MM.1S (cell line): ENCODE measurements around the gene FREM1.

Experiments used
- DNase-seq: peaks from one replicate; pipeline ENCODE4 v3.0.0-alpha.2; 2015
- H2AFZ ChIP-seq: fragments of 300-600 bp; sonication (generic); 2 replicates; pipeline ENCODE4 v1.6.0; 2016; ENCODE audit warnings: antibody characterized with exemption, low read length
- H3F3A ChIP-seq: fragments of 300-600 bp; sonication (generic); 2 replicates; pipeline ENCODE4 v1.6.1; 2016; ENCODE audit warnings: mild to moderate bottlenecking, antibody characterized with exemption, low read length, moderate library complexity, mixed read lengths; ENCODE audit not compliant: insufficient read depth
- H3K27ac ChIP-seq: fragments of 300-600 bp; sonication (generic); 2 replicates; pipeline ENCODE4 v1.5.1; 2016; ENCODE audit warnings: mild to moderate bottlenecking, low read length
- H3K27me3 ChIP-seq: fragments of 300-600 bp; sonication (generic); replicated peaks from 2 replicates; pipeline ENCODE4 v1.6.0; 2016; ENCODE audit warnings: low read length; ENCODE audit not compliant: insufficient read depth
- H3K36me3 ChIP-seq: fragments of 300-600 bp; sonication (generic); replicated peaks from 2 replicates; pipeline ENCODE4 v1.6.1; 2016; ENCODE audit warnings: mild to moderate bottlenecking, low read length, mixed read lengths; ENCODE audit not compliant: insufficient read depth
- H3K4me1 ChIP-seq: fragments of 300-600 bp; sonication (generic); 2 replicates; pipeline ENCODE4 v1.6.1; 2016; ENCODE audit warnings: low read length, mixed read lengths
- H3K4me2 ChIP-seq: fragments of 300-600 bp; sonication (generic); 2 replicates; pipeline ENCODE4 v1.6.0; 2016; ENCODE audit warnings: low read depth, low read length
- H3K4me3 ChIP-seq: fragments of 300-600 bp; sonication (generic); 2 replicates; pipeline ENCODE4 v1.5.1; 2016; ENCODE audit warnings: low read length, mixed read lengths
- H3K79me2 ChIP-seq: fragments of 300-600 bp; sonication (generic); 2 replicates; pipeline ENCODE4 v1.6.1; 2016; ENCODE audit warnings: mixed run types, low read length, mixed read lengths
- H3K9ac ChIP-seq: fragments of 300-600 bp; sonication (generic); 2 replicates; pipeline ENCODE4 v1.6.1; 2016; ENCODE audit warnings: low read length, mixed read lengths
- H3K9me2 ChIP-seq: fragments of 300-600 bp; sonication (generic); replicated peaks from 2 replicates; pipeline ENCODE4 v1.6.1; 2016; ENCODE audit warnings: mild to moderate bottlenecking, low read length, mixed read lengths; ENCODE audit not compliant: insufficient read depth
- H3K9me3 ChIP-seq: fragments of 300-600 bp; sonication (generic); replicated peaks from 2 replicates; pipeline ENCODE4 v1.6.1; 2016; ENCODE audit warnings: mild to moderate bottlenecking, low read length, mixed read lengths; ENCODE audit not compliant: insufficient read depth
- H4K20me1 ChIP-seq: fragments of 300-600 bp; sonication (generic); 2 replicates; pipeline ENCODE4 v1.6.1; 2016; ENCODE audit warnings: mild to moderate bottlenecking, low read length, moderate library complexity, mixed read lengths; ENCODE audit not compliant: insufficient read depth
- EZH2 ChIP-seq: fragments of 300-600 bp; sonication (generic); optimal IDR thresholded peaks from 2 replicates; pipeline ENCODE3; 2017; ENCODE audit warnings: low read depth, mild to moderate bottlenecking, antibody characterized with exemption, low read length, mixed read lengths
- EZH2phosphoT487 ChIP-seq: fragments of 300-600 bp; sonication (generic); IDR thresholded peaks from 2 replicates; pipeline ENCODE4 v1.6.1; 2018; ENCODE audit warnings: antibody characterized with exemption, low read length
- TF ChIP-seq, protein P1 (sequence below): fragments of 300-600 bp; sonication (generic); IDR thresholded peaks from 2 replicates; pipeline ENCODE4 v1.5.1; 2016; ENCODE audit warnings: antibody characterized with exemption, low read length, mixed read lengths

Gene FREM1

DNA sequence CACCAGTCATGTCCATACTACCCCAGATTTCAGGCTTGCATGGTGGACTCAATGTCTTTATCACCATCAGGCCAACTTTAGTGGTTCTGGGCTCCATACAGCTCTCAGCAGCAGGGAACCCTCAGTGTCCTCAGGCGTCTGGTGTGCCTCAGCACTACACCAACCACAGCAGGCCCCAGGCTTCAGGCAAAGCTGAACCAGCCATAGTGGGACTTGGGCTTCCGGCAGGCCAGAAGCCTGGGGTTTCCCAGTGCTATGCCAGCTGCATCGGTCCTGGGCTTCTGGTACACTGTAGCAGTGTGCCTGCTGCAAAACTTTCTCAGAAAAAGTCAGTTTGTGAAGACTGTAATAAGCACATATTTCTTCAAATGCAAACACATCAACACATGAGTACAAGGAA, 205.9 kb downstream of the FREM1 start:
- Histone ChIP-seq H3K4me1 (no peaks in the 10 kb centered on the region), H3K27ac (no peak overlapping the region), H3K9me3 (no peaks in the 10 kb centered on the region), H3K4me3 (no peak overlapping the region), H3K4me2 (no peak overlapping the region), H4K20me1 (no peaks in the 10 kb centered on the region), H3F3A (no peaks in the 10 kb centered on the region), H3K27me3 (no peaks in the 10 kb centered on the region), H3K36me3 (no peaks in the 10 kb centered on the region), H3K9ac (no peak overlapping the region), H2AFZ (no peak overlapping the region), H3K9me2 (no peaks in the 10 kb centered on the region), H3K79me2 (no peaks in the 10 kb centered on the region)
- TF ChIP-seq EZH2 (no peak), EZH2phosphoT487 (no peak)
- TF ChIP-seq, protein P1, sequence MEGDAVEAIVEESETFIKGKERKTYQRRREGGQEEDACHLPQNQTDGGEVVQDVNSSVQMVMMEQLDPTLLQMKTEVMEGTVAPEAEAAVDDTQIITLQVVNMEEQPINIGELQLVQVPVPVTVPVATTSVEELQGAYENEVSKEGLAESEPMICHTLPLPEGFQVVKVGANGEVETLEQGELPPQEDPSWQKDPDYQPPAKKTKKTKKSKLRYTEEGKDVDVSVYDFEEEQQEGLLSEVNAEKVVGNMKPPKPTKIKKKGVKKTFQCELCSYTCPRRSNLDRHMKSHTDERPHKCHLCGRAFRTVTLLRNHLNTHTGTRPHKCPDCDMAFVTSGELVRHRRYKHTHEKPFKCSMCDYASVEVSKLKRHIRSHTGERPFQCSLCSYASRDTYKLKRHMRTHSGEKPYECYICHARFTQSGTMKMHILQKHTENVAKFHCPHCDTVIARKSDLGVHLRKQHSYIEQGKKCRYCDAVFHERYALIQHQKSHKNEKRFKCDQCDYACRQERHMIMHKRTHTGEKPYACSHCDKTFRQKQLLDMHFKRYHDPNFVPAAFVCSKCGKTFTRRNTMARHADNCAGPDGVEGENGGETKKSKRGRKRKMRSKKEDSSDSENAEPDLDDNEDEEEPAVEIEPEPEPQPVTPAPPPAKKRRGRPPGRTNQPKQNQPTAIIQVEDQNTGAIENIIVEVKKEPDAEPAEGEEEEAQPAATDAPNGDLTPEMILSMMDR: no peak
- no peak for DNase-seq

DNA sequence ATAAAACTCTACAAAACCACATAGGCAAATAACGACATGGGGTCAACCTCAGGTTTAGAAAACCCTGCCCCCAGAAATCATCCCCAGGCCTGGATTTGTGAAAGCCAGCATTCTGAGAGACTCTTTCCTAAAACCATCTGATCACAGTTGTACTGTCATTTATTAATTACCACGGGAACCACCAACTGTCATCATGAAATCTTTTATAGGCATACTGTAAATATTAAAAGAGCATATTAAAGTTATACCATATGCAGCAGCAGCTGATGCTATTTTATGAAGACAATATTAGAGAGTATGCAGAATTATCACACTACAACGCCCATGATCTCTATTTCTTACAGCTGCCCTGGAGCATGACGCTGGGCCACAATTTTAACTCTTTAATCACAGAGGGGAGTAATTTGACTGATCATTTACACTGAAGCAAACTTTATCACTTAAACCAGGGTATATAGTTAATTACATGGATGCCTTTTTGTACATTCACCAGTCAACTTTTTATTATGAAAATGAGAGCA, 208.0 kb downstream of the FREM1 start:
- Histone ChIP-seq H2AFZ (no peak overlapping the region), H3K9ac (no peak overlapping the region), H3K27me3 (no peaks in the 10 kb centered on the region), H3K36me3 (no peaks in the 10 kb centered on the region), H3K4me2 (no peak overlapping the region), H3F3A (no peaks in the 10 kb centered on the region), H3K4me3 (no peak overlapping the region), H4K20me1 (no peaks in the 10 kb centered on the region), H3K9me2 (no peaks in the 10 kb centered on the region), H3K79me2 (no peaks in the 10 kb centered on the region), H3K4me1 (no peaks in the 10 kb centered on the region), H3K27ac (no peak overlapping the region), H3K9me3 (no peaks in the 10 kb centered on the region)
- no peak for TF ChIP-seq EZH2
- TF ChIP-seq EZH2phosphoT487: no peak
- TF ChIP-seq, protein P1: no peak
- DNase-seq: no peak

DNA sequence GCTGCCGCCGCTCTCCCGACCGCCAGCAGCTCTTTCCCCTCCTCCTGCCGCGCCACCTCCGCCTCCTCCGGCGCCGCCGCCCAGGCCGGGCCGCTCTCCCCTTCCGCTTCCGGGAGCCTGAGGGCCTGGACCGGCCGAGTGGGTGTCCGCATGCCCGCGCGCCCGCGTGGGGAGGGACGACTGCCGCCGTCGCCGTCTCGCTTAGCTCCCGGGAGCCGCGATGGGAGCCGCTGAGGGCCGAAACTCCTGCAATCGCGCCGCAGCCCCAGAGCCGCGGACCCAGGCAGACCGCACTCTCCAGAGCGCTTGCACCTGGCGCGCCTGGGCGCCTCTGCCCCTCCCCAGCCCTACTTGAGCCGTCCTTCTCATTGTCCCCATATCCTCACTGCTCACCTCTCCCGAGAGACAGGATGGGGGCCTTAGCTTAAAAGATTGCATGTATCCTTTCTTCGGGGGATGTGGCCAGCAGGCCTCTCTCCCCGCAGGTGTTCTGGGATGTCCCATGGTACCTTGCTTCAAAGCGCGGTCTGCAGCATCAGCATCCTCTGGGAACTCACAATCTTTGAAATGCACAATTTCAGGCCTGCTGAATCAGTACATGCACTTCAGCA, 216.9 kb downstream of the FREM1 start, which contains the start of gene ZDHHC21:
ZDHHC21 (minus strand) TSS at position 182 of the 611 bp plus-strand sequence. CDS start 19,092 bp downstream, outside the sequence.
- peak within 1 kb of the TSS; percentile 77 for H2AFZ ChIP-seq
- H3F3A ChIP-seq: peaks cover 7% of the 10 kb centered on the region; the same call in 1 of the 2 replicates
- H3K79me2 ChIP-seq: peaks cover 32% of the 10 kb centered on the region
- peak within 1 kb of the TSS; percentile 60; the same call in 1 of the 2 replicates for H3K4me2 ChIP-seq
- no peaks in the 10 kb centered on the region for H3K9me3 ChIP-seq
- no peaks in the 10 kb centered on the region for H3K27me3 ChIP-seq
- DNase-seq: peak; percentile 65
- 0 out of 2 replicates have a peak, but pooled peaks cover 4% of the 10 kb centered on the region for H3K4me1 ChIP-seq
- no peak for TF ChIP-seq EZH2phosphoT487
- TF ChIP-seq, protein P1: no peak
- peak within 1 kb of the TSS; percentile 51 for H3K9ac ChIP-seq
- peak within 1 kb of the TSS; percentile 65; the same call in 1 of the 2 replicates for H3K27ac ChIP-seq
- no peaks in the 10 kb centered on the region for H3K9me2 ChIP-seq
- no peaks in the 10 kb centered on the region for H4K20me1 ChIP-seq
- H3K36me3 ChIP-seq: no peaks in the 10 kb centered on the region
- peak within 1 kb of the TSS; percentile 61 for H3K4me3 ChIP-seq
